OCI-M1 (cell line): ENCODE measurements around the gene ZNF205.

Experiments used
- DNase-seq: peaks from one replicate; lab custom pipeline; 2025; lab: John Stamatoyannopoulos, UW

ZNF205 gene

GRCh38 chr16:3101018-3101840 is 11.2 kb upstream of the ZNF205 start:
- DNase-seq: peak; percentile 63

- no peak for DNase-seq
Measured at GRCh38 chr16:3101841-3102470, 10.4 kb upstream of the ZNF205 start.

GRCh38 chr16:3106205-3106928 is 6.0 kb upstream of the ZNF205 start:
- peak; percentile 95 for DNase-seq

- no peak for DNase-seq
Measured at GRCh38 chr16:3112881-3113574, 642 bp downstream of the ZNF205 start.

- DNase-seq: no peak
Measured at GRCh38 chr16:3113765-3114479, 1.5 kb downstream of the ZNF205 start.

- DNase-seq: no peak
Measured at GRCh38 chr16:3115003-3115402, 2.6 kb downstream of the ZNF205 start.

- DNase-seq: no peak
Measured at GRCh38 chr16:3115561-3115960, 3.2 kb downstream of the ZNF205 start.

GRCh38 chr16:3118204-3118790 is 5.9 kb downstream of the ZNF205 start:
- DNase-seq: no peak

GRCh38 chr16:3118846-3119245 is 6.5 kb downstream of the ZNF205 start:
- DNase-seq: no peak

GRCh38 chr16:3119286-3119685 is 6.9 kb downstream of the ZNF205 start:
- DNase-seq: no peak

- no peak for DNase-seq
Measured at GRCh38 chr16:3119701-3120408, 7.5 kb downstream of the ZNF205 start.

GRCh38 chr16:3120435-3120834 is 8.0 kb downstream of the ZNF205 start:
- no peak for DNase-seq

- no peak for DNase-seq
Measured at GRCh38 chr16:3121851-3122467, 9.6 kb downstream of the ZNF205 start.

- DNase-seq: no peak
Measured at GRCh38 chr16:3122926-3123570, 10.7 kb downstream of the ZNF205 start.

- DNase-seq: peak; percentile 99
Measured at GRCh38 chr16:3123986-3124886, 11.8 kb downstream of the ZNF205 start.

- no peak for DNase-seq
Measured at GRCh38 chr16:3127745-3128144, 15.4 kb downstream of the ZNF205 start.

- peak; percentile 92 for DNase-seq
Measured at GRCh38 chr16:3129137-3130131, 17.0 kb downstream of the ZNF205 start.
